ENCODE results near the gene SLC39A11.

DNA sequence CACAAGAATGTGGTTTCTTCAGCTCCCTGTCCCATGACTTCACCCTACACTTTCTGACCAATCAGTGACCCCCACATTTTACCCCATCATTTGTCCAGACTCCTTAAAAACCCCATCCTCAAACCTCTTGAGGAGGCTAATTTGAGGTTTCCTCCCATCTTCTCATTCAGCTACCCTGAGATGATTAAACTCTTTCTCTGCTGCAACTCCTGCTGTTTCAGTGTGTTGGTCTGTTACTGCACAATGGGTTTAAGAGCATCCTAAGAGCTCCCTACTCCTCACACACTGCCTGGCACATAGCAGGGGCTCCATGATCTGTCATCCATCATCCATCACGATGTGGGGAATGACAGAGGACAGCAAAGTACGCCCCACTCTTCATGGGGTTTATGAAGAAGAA is 212.6 kb downstream of the SLC39A11 start:
- TF ChIP-seq, protein P1, sequence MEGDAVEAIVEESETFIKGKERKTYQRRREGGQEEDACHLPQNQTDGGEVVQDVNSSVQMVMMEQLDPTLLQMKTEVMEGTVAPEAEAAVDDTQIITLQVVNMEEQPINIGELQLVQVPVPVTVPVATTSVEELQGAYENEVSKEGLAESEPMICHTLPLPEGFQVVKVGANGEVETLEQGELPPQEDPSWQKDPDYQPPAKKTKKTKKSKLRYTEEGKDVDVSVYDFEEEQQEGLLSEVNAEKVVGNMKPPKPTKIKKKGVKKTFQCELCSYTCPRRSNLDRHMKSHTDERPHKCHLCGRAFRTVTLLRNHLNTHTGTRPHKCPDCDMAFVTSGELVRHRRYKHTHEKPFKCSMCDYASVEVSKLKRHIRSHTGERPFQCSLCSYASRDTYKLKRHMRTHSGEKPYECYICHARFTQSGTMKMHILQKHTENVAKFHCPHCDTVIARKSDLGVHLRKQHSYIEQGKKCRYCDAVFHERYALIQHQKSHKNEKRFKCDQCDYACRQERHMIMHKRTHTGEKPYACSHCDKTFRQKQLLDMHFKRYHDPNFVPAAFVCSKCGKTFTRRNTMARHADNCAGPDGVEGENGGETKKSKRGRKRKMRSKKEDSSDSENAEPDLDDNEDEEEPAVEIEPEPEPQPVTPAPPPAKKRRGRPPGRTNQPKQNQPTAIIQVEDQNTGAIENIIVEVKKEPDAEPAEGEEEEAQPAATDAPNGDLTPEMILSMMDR (IDR thresholded peaks at IDR 0.05), result no peak
- no peak for TF ChIP-seq POLR2AphosphoS5 (IDR thresholded peaks at IDR 0.05)
- TF ChIP-seq POLR2A (IDR thresholded peaks at IDR 0.05), result no peak
